Sigmoid colon (tissue), 4 donors: ENCODE results near the gene PTRH1.

Experiments
- EP300 ChIP-seq, 4 donors: sonication (generic); formaldehyde crosslinking; IDR thresholded peaks; one replicate each; pipeline ENCODE4 v1.6.1; 2017; ENCODE audit warnings: antibody characterized with exemption in 4 of 4
- POLR2A ChIP-seq, 2 donors: fragments of 450-650 bp; IDR thresholded peaks; one replicate each; pipeline ENCODE4 v1.6.1; 2016; ENCODE audit warnings: antibody characterized with exemption in 2 of 2, mild to moderate bottlenecking in 2 of 2, moderate library complexity in 2 of 2
- POLR2AphosphoS5 ChIP-seq, 4 donors: sonication (generic); formaldehyde crosslinking; IDR thresholded peaks; one replicate each; pipeline ENCODE4 v1.6.1; 2017; ENCODE audit warnings: antibody characterized with exemption in 4 of 4
- TF ChIP-seq, protein P1 (sequence below), 4 experiments: fragments of 450-650 bp in 3 of 4; fragments of 200-600 bp in 1 of 4; IDR thresholded peaks; one replicate each; pipeline ENCODE4 v1.5.1; 2016 to 2019; ENCODE audit warnings: antibody characterized with exemption in 4 of 4, mild to moderate bottlenecking in 3 of 4, moderate library complexity in 2 of 4

DNA sequence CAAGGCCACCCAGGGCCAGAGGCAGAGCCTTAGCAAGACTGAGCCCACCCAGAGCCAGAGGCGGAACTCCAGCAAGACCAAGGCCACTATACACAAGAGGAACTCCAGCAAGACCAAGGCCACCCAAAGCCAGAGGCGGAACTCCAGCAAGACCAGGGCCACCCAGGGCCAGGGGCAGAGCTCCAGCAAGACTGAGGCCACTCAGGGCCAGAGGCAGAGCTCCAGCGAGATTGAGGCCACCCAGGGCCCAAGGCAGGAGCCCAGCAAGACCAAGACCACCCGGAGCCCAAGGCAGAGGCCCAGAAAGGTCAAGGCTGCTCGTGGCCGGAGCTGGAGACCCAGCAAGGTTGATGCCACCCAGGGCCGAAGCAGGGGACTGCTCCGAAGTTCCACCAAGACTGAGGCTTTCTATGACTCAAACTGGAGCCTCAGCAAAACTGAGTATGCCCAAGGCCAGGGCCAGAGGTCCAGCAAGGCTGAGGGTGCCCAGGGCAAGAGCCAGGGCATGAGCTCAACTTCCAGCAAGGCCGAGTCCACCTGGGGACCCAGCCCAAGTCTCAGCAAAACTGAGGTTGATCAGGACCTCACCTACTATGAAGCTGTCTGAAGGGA lies 15.4 kb upstream of the PTRH1 start:
- TF ChIP-seq, protein P1, sequence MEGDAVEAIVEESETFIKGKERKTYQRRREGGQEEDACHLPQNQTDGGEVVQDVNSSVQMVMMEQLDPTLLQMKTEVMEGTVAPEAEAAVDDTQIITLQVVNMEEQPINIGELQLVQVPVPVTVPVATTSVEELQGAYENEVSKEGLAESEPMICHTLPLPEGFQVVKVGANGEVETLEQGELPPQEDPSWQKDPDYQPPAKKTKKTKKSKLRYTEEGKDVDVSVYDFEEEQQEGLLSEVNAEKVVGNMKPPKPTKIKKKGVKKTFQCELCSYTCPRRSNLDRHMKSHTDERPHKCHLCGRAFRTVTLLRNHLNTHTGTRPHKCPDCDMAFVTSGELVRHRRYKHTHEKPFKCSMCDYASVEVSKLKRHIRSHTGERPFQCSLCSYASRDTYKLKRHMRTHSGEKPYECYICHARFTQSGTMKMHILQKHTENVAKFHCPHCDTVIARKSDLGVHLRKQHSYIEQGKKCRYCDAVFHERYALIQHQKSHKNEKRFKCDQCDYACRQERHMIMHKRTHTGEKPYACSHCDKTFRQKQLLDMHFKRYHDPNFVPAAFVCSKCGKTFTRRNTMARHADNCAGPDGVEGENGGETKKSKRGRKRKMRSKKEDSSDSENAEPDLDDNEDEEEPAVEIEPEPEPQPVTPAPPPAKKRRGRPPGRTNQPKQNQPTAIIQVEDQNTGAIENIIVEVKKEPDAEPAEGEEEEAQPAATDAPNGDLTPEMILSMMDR (IDR thresholded peaks at IDR 0.05), result no peak
- no peak for TF ChIP-seq POLR2A (IDR thresholded peaks at IDR 0.05)
- TF ChIP-seq POLR2AphosphoS5 (IDR thresholded peaks at IDR 0.05), result no peak
- TF ChIP-seq EP300 (IDR thresholded peaks at IDR 0.05), result no peak
